ENCODE measurements around the gene EIF1AD. TPM values are rescaled to one million over a fixed set of nuclear protein-coding genes. Genes with fewer than 3 reads are reported as not detected.

The EIF1AD gene
- total and polyA plus RNA-seq, 9 of the 15 experiments (the other 6 are each of a cell fraction or from before 2014, with no cell fraction given): 50.1 to 98.8 (median 58.7) TPM

DNA sequence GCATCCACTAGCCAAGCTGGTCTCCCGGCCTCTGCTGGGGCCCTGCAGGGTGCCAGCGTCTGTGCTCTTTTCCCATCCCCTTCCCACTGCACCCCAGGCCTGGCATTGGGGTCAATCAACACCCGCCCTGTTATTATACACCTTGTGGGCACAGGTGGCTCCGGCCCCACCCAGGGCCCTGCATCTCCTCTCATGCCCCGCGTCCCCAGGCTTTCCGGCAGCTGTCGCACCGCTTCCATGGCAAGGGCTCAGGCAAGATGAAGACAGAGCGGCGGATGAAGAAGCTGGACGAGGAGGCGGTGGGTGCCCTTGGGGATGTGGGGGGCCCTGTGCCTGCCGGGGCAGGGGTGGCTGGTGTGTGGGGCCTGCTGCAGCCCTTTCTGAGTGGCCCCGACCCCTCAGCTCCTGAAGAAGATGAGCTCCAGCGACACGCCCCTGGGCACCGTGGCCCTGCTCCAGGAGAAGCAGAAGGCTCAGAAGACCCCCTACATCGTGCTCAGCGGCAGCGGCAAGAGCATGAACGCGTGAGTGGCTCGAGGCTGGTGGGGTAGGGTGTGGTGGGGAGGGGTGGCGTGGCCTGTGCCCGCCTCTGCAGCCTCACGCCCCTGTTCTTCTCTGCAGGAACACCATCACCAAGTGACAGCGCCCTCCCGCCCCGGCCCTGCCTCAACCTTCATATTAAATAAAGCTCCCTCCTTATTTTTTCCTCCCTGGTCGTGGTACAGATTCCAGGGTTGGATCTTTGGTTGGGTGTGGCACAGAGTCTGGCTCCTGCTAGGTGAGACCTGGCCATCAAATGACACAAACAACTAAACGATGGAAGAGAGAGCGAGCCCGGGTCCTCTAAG lies 23.3 kb downstream of the EIF1AD start (continued):
- TF ChIP-seq, protein P1, sequence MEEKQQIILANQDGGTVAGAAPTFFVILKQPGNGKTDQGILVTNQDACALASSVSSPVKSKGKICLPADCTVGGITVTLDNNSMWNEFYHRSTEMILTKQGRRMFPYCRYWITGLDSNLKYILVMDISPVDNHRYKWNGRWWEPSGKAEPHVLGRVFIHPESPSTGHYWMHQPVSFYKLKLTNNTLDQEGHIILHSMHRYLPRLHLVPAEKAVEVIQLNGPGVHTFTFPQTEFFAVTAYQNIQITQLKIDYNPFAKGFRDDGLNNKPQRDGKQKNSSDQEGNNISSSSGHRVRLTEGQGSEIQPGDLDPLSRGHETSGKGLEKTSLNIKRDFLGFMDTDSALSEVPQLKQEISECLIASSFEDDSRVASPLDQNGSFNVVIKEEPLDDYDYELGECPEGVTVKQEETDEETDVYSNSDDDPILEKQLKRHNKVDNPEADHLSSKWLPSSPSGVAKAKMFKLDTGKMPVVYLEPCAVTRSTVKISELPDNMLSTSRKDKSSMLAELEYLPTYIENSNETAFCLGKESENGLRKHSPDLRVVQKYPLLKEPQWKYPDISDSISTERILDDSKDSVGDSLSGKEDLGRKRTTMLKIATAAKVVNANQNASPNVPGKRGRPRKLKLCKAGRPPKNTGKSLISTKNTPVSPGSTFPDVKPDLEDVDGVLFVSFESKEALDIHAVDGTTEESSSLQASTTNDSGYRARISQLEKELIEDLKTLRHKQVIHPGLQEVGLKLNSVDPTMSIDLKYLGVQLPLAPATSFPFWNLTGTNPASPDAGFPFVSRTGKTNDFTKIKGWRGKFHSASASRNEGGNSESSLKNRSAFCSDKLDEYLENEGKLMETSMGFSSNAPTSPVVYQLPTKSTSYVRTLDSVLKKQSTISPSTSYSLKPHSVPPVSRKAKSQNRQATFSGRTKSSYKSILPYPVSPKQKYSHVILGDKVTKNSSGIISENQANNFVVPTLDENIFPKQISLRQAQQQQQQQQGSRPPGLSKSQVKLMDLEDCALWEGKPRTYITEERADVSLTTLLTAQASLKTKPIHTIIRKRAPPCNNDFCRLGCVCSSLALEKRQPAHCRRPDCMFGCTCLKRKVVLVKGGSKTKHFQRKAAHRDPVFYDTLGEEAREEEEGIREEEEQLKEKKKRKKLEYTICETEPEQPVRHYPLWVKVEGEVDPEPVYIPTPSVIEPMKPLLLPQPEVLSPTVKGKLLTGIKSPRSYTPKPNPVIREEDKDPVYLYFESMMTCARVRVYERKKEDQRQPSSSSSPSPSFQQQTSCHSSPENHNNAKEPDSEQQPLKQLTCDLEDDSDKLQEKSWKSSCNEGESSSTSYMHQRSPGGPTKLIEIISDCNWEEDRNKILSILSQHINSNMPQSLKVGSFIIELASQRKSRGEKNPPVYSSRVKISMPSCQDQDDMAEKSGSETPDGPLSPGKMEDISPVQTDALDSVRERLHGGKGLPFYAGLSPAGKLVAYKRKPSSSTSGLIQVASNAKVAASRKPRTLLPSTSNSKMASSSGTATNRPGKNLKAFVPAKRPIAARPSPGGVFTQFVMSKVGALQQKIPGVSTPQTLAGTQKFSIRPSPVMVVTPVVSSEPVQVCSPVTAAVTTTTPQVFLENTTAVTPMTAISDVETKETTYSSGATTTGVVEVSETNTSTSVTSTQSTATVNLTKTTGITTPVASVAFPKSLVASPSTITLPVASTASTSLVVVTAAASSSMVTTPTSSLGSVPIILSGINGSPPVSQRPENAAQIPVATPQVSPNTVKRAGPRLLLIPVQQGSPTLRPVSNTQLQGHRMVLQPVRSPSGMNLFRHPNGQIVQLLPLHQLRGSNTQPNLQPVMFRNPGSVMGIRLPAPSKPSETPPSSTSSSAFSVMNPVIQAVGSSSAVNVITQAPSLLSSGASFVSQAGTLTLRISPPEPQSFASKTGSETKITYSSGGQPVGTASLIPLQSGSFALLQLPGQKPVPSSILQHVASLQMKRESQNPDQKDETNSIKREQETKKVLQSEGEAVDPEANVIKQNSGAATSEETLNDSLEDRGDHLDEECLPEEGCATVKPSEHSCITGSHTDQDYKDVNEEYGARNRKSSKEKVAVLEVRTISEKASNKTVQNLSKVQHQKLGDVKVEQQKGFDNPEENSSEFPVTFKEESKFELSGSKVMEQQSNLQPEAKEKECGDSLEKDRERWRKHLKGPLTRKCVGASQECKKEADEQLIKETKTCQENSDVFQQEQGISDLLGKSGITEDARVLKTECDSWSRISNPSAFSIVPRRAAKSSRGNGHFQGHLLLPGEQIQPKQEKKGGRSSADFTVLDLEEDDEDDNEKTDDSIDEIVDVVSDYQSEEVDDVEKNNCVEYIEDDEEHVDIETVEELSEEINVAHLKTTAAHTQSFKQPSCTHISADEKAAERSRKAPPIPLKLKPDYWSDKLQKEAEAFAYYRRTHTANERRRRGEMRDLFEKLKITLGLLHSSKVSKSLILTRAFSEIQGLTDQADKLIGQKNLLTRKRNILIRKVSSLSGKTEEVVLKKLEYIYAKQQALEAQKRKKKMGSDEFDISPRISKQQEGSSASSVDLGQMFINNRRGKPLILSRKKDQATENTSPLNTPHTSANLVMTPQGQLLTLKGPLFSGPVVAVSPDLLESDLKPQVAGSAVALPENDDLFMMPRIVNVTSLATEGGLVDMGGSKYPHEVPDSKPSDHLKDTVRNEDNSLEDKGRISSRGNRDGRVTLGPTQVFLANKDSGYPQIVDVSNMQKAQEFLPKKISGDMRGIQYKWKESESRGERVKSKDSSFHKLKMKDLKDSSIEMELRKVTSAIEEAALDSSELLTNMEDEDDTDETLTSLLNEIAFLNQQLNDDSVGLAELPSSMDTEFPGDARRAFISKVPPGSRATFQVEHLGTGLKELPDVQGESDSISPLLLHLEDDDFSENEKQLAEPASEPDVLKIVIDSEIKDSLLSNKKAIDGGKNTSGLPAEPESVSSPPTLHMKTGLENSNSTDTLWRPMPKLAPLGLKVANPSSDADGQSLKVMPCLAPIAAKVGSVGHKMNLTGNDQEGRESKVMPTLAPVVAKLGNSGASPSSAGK (IDR thresholded peaks at IDR 0.05): no peak
- TF ChIP-seq MTF1 (CRISPR knock-in tag; IDR thresholded peaks at IDR 0.05; ENCODE audit: borderline replicate concordance) (no peak), ZNF184 (CRISPR knock-in tag; IDR thresholded peaks at IDR 0.05) (no peak), GATAD2A (IDR thresholded peaks at IDR 0.05) (no peak), RBM22 (IDR thresholded peaks at IDR 0.05; ENCODE audit: low read depth, low read length, poor library complexity, severe bottlenecking) (peak; percentile 53), ZNF311 (CRISPR knock-in tag; IDR thresholded peaks at IDR 0.05) (no peak), BDP1 (IDR thresholded peaks at IDR 0.05; ENCODE audit: insufficient read depth, insufficient read length) (no peak), BCOR (IDR thresholded peaks at IDR 0.05) (no peak), ZNF584 (CRISPR knock-in tag; IDR thresholded peaks at IDR 0.05; ENCODE audit: low read depth) (no peak), FOXA3 (CRISPR knock-in tag; conservative IDR thresholded peaks at IDR 0.05 in 1 of 2, IDR thresholded peaks at IDR 0.05 in 1 of 2) (no peak), ZNF280B (CRISPR knock-in tag; IDR thresholded peaks at IDR 0.05) (no peak), DPF2 (IDR thresholded peaks at IDR 0.05) (no peak)
- TF ChIP-seq, protein P2, sequence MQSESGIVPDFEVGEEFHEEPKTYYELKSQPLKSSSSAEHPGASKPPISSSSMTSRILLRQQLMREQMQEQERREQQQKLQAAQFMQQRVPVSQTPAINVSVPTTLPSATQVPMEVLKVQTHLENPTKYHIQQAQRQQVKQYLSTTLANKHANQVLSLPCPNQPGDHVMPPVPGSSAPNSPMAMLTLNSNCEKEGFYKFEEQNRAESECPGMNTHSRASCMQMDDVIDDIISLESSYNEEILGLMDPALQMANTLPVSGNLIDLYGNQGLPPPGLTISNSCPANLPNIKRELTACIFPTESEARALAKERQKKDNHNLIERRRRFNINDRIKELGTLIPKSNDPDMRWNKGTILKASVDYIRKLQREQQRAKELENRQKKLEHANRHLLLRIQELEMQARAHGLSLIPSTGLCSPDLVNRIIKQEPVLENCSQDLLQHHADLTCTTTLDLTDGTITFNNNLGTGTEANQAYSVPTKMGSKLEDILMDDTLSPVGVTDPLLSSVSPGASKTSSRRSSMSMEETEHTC (IDR thresholded peaks at IDR 0.05): no peak

All from K562 (cell line).